Epithelial cell of proximal tubule (primary cell): Measurements from ENCODE around the gene TMTC4. TPM values are rescaled to one million over a fixed set of nuclear protein-coding genes. Genes with fewer than 3 reads are reported as not detected.

Experiments used
- DNase-seq: peaks from one replicate; pipeline ENCODE4 v3.0.0-alpha.2; 2011; ENCODE audit warnings: low read depth
- H3K4me3 ChIP-seq: 2 replicates; pipeline ENCODE4 v1.5.1; 2011; ENCODE audit warnings: low read depth, mild to moderate bottlenecking, low read length
- total RNA-seq: library from RNA; depleted of rRNA; stranded (reverse); fragments of >200 nt; gene quantifications from 2 replicates; pipeline ENCODE4 v1.2.3, GENCODE V29; 2015
- TF ChIP-seq, protein P1 (sequence below): conservative IDR thresholded peaks from 2 replicates; pipeline ENCODE4 v1.5.1; 2012; ENCODE audit warnings: low read depth, mild to moderate bottlenecking, low read length

The TMTC4 gene
- total RNA-seq, 1 donor from 2014 or later, result 31.2 TPM

DNA sequence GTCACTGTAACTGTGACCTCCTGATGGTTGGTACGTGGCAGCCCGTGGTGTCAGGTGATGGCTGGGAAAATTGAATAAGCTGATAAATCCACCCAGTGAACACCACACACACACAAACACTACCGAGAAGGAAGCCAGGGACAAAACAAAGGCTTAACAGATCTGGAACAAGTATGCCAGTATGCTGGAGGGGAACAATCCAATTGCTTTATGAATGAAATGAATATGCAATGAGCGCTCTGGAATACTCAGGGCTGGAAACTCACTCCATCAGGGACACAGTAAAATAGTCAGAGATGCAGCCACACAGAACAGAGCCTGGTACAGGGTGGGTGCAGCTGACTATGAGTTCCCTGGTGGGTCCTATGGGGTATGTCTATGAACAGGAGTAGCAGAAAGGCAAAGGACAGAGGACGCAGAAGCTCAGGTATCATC is 16.7 kb downstream of the TMTC4 start:
- no peak for DNase-seq
- TF ChIP-seq, protein P1, sequence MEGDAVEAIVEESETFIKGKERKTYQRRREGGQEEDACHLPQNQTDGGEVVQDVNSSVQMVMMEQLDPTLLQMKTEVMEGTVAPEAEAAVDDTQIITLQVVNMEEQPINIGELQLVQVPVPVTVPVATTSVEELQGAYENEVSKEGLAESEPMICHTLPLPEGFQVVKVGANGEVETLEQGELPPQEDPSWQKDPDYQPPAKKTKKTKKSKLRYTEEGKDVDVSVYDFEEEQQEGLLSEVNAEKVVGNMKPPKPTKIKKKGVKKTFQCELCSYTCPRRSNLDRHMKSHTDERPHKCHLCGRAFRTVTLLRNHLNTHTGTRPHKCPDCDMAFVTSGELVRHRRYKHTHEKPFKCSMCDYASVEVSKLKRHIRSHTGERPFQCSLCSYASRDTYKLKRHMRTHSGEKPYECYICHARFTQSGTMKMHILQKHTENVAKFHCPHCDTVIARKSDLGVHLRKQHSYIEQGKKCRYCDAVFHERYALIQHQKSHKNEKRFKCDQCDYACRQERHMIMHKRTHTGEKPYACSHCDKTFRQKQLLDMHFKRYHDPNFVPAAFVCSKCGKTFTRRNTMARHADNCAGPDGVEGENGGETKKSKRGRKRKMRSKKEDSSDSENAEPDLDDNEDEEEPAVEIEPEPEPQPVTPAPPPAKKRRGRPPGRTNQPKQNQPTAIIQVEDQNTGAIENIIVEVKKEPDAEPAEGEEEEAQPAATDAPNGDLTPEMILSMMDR, result no peak
- H3K4me3 ChIP-seq, result no peak overlapping the region

DNA sequence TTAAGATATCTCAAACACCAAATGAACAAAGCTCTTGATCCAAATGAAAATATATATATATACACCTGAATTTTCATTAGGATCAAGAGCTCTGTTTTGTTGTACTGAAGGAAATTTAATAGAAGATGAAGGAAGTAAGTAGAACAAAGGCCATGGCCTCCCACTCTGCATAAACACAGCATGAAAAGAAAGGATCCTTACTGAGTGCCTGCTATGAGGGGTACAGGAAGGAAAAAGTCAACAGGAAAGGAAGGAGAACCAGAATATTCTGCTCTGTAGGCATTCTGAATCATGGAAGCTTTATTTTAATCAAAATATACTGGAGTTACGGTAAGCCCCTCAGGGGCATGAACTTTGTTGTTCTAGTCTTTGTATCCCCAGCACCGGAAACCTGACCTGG is 22.1 kb downstream of the TMTC4 start:
- DNase-seq, result no peak
- H3K4me3 ChIP-seq, result no peak overlapping the region
- TF ChIP-seq, protein P1, result no peak

GRCh38 chr13:100650326-100650725 is 24.3 kb downstream of the TMTC4 start:
- no peak for DNase-seq
- TF ChIP-seq, protein P1, result no peak
- H3K4me3 ChIP-seq, result no peak overlapping the region

- no peak for DNase-seq
- no peak overlapping the region for H3K4me3 ChIP-seq
- TF ChIP-seq, protein P1, result no peak
Measured at GRCh38 chr13:100648354-100648753, 26.2 kb downstream of the TMTC4 start.

DNA sequence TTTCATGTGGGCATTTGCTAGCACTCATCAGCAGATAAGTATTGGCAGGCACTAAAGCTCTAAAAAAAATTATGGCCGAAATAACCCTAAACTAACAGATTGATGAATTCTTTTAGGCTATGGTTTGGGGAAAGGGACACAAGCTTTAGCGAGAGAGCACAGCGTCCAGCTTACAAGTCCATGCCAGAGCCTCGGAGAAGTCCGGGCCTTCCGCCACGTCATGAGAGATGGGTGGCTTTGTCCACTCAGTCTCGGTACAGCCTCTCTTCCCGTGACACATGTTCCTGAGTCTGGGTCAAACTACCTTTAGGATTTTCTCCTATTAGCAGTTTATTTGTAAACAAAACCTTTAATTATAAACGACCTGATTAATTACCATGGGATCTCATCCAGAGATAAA is 27.7 kb downstream of the TMTC4 start:
- DNase-seq, result no peak
- TF ChIP-seq, protein P1, result no peak
- H3K4me3 ChIP-seq, result no peak overlapping the region

- TF ChIP-seq, protein P1, result peak; percentile 85
- H3K4me3 ChIP-seq, result no peak overlapping the region
- peak; percentile 9 for DNase-seq
Measured at GRCh38 chr13:100646030-100646673, 28.4 kb downstream of the TMTC4 start.

DNA sequence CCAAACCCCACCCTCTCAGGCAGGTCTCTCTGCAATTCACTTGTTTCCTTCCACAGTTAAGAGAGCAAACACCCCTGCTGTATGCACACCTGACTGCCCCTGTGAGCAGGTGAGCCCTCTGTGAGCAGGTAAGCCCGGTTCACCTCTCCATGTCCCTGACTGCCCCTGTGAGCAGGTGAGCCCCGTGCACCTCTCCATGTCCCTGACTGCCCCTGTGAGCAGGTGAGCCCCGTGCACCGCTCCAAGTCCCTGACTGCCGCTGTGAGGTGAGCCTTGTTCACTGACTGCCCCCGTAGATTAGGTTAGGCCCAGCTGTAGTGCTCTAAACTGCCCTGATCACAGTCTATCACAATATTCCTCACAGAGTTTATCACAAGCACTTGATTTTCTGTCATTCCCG is 29.2 kb downstream of the TMTC4 start:
- TF ChIP-seq, protein P1, result no peak
- no peak overlapping the region for H3K4me3 ChIP-seq
- DNase-seq, result no peak
